B cell (primary cell): ENCODE data around the gene ZNF330.

Experiments used
- CTCF ChIP-seq: fragments of 200-600 bp; IDR thresholded peaks from one replicate; pipeline ENCODE4 v1.8.0; 2022; ENCODE audit warnings: antibody characterized with exemption, mild to moderate bottlenecking
- EZH2 ChIP-seq: IDR thresholded peaks from 2 replicates; pipeline ENCODE4 v1.6.1; 2012; ENCODE audit warnings: borderline replicate concordance, low read depth, mild to moderate bottlenecking, moderate library complexity, low read length; ENCODE audit not compliant: insufficient read depth, poor library complexity, severe bottlenecking

- TF ChIP-seq EZH2, result no peak
- no peak for TF ChIP-seq CTCF
Observed at GRCh38 chr4:141196227-141196933, 24.3 kb upstream of the ZNF330 start.
